Measurements from ENCODE around the gene MEIS3. TPM values are rescaled to one million over a fixed set of nuclear protein-coding genes. Genes with fewer than 3 reads are reported as not detected.

MEIS3 gene
- total RNA-seq, 1 experiment from 2014 or later: 35.8 TPM

GRCh38 chr19:47417107-47417745, 2.1 kb downstream of the MEIS3 start:
- H3K27me3 ChIP-seq (ENCODE audit: insufficient read depth, low read length): peaks cover 13% of the 10 kb centered on the region; the same call in 1 of the 2 replicates
- H3K4me1 ChIP-seq (ENCODE audit: control insufficient read depth in 1 of 2, insufficient read depth in 2 of 2, low read length in 2 of 2): peaks cover 9 to 13% of the 10 kb centered on the region in 2 experiments; a peak in 3 of 4 replicates
- no peaks in the 10 kb centered on the region for H3K9me3 ChIP-seq (ENCODE audit: control insufficient read depth in 1 of 2, insufficient read depth in 1 of 2, low read depth in 1 of 2, low read length in 2 of 2)
- H3K4me2 ChIP-seq (ENCODE audit: low read length): no peak overlapping the region
- POLR2A ChIA-PET: no interaction called here
- RAD21 ChIA-PET (ENCODE audit: low non-redundant PET in 1 of 2, low total read pairs in 2 of 2, uncharacterized antibody in 2 of 2, unreplicated experiment in 2 of 2): no interaction called here
- H3K9me2 ChIP-seq (ENCODE audit: insufficient read depth): no peaks in the 10 kb centered on the region
- no peak overlapping the region for H3K4me3 ChIP-seq (replicated peaks in 1 of 2; ENCODE audit: low read depth in 1 of 2, low read length in 2 of 2)
- no peak overlapping the region for H3K9ac ChIP-seq (ENCODE audit: low read length)
- TF ChIP-seq EZH2phosphoT487 (IDR thresholded peaks at IDR 0.05; ENCODE audit: borderline replicate concordance) (no peak), SRF (IDR thresholded peaks at IDR 0.05; ENCODE audit: low read depth) (no peak), EZH2 (IDR thresholded peaks at IDR 0.05) (no peak), CBX3 (IDR thresholded peaks at IDR 0.05; ENCODE audit: low read depth) (no peak), POLR2A (IDR thresholded peaks at IDR 0.05; ENCODE audit: borderline replicate concordance, extremely low read depth, insufficient read depth, insufficient read length) (no peak), SP1 (IDR thresholded peaks at IDR 0.05; ENCODE audit: low read depth) (no peak), SIN3A (IDR thresholded peaks at IDR 0.05; ENCODE audit: low read depth) (no peak), JUND (IDR thresholded peaks at IDR 0.05) (no peak), ATF3 (IDR thresholded peaks at IDR 0.05) (no peak), TCF7L2 (IDR thresholded peaks at IDR 0.05; ENCODE audit: borderline replicate concordance, extremely low read depth, insufficient read depth, insufficient read length) (no peak), CTCF (IDR thresholded peaks at IDR 0.05 in 2 of 3, conservative IDR thresholded peaks at IDR 0.05 in 1 of 3; ENCODE audit: borderline replicate concordance in 1 of 3, insufficient read depth in 1 of 3, low read depth in 2 of 3, low read length in 2 of 3) (no peak), RAD21 (IDR thresholded peaks at IDR 0.05; ENCODE audit: low read depth) (no peak), CEBPB (IDR thresholded peaks at IDR 0.05; ENCODE audit: low read depth) (no peak), ZNF274 (IDR thresholded peaks at IDR 0.05; ENCODE audit: low read depth, low read length) (no peak), EGR1 (IDR thresholded peaks at IDR 0.05; ENCODE audit: low read depth) (no peak)
- no peaks in the 10 kb centered on the region for H3K79me2 ChIP-seq (ENCODE audit: insufficient read depth, low read length)
- no peak overlapping the region for H3K27ac ChIP-seq (ENCODE audit: low read depth, low read length)
- BruUV-seq (replicated peaks): no TSS peak
- no peak for ATAC-seq
- H2AFZ ChIP-seq (ENCODE audit: low read depth, low read length, poor library complexity, severe bottlenecking): no peak overlapping the region
- H3K36me3 ChIP-seq (ENCODE audit: control insufficient read depth in 1 of 2, insufficient read depth in 2 of 2, low read length in 2 of 2): no peaks in the 10 kb centered on the region
- intact Hi-C loops (cut with micrococcal nuclease): no loop called here
- DNase-seq (ENCODE audit: low read depth, low spot score): no peak
- no peaks in the 10 kb centered on the region for H4K20me1 ChIP-seq (ENCODE audit: insufficient read depth)
- CTCF ChIA-PET: no interaction called here
